NCI-H2196 (cell line): ENCODE data around the gene CTPS2.
"Not testable (repeated sequence)": the region's sequence is repeated elsewhere in the genome, so short reads cannot be mapped to it uniquely, and the experiment has no call there.

Experiments used
- DNase-seq: peaks from one replicate; lab custom pipeline; 2025; ENCODE audit not compliant: unreplicated experiment; lab: John Stamatoyannopoulos, UW

The CTPS2 gene

DNA sequence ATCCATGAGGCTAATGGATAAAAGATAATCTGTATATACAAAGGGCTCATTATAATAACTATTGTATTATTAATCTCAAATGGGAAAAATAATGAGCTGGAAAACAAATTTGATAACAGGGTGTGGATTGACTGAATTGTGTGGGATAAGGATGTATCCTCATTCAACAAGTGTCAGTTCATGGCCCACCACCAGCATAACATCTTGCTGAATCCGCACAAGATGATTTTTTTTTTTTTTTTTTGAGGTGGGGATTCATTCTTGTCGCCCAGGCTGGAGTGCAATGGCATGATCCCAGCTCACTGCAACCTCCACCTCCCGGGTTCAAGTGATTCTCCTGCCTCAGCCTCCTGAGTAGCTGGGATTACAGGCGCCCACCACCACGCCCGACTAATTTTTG lies 3.2 kb upstream of the CTPS2 start:
- not testable (repeated sequence) for DNase-seq

DNA sequence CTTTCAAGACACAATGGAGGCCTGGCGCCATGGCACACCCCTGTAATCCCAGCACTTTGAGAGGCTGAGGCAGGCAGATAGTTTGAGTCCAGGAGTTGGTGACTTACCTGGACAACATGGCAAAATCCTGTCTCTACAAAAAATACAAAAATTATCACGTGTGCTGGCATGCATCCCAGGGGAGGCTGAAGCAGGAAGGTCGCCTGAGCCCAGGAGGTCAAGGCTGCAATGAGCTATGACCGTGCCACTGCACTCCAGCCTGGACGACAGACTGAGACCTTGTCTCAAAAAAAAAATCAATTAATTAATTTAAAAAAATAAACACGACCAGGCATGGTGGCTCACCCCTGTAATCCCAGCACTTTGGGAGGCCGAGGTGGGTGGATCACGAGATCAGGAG lies 2.0 kb upstream of the CTPS2 start:
- DNase-seq: no peak

DNA sequence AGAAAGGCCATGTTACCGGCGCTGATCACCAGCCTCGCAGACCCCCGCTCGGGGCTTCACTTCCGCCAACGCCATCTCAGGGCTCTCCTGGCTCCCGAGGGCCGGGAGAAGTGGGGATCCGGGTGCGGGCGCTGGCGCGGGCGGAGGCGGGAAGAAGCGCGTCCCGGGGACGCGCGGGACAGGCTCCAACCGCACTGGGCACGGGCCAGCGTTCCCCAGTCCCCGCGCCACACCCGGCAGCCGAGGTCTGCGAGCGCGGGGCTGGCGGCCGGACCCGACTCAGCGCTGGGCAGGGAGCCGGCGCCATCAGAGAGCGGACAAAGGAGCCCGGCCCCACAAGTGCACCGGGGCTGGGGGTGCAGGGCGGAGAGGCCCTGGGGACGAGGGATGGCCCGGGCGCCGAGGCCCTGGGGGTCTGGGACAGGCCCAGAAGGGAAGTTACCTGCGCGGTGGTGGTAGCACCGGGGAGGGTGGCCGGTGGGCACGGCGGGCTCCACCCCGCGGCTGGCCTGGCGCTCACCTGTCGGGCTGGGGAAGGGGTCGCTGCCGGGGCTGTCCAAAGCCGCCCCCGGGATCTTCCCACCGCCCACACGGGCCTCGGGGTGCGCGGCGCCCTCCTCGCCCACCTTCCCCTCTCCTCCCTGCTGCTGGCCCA lies 449 bp downstream of the CTPS2 start:
- no peak for DNase-seq

DNA sequence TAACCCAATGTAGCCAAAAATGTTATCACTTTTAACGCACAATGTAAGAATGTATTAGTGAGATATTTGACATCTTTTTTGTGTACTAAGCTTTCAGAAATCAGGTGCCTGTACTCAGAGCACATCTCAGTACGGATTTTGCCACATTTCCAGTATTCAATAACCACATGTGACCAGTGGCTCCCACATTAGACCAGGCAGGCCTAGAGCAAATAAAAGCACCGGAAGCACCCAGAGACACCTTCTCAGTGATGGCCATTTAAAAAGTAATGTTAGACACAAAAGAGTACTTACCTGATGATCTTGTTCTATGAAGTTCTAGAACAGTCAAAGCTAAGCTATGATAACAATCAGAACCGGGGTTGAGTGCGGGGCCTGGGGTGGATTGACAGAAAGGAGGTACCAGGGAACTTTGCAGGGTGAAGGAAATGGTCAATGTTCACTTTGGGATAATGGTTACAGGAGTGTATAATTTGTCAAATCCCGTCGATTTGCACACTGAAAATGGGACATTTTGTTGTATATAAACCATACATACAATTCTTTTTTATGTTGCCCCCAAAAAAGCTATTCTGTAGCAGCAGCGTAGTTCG lies 1.2 kb downstream of the CTPS2 start:
- no peak for DNase-seq

DNA sequence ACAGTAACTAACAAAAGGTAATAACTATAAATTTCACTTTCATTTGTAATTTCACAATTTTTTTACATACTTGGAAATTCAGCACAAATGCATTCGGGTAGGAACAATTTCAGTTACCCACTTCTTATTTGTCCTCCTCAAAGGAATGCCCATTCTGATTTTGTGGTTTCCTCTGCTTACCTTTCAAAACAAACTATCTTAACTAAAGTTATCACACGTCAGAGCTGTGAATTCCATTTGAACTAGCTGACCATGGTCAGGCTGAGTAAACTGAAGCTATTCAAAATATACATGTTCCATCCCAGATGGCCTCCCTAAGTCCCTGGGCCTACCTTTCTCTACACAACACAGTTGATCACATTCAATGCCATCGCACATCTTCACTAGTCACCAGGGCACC lies 4.5 kb downstream of the CTPS2 start:
- DNase-seq: no peak

DNA sequence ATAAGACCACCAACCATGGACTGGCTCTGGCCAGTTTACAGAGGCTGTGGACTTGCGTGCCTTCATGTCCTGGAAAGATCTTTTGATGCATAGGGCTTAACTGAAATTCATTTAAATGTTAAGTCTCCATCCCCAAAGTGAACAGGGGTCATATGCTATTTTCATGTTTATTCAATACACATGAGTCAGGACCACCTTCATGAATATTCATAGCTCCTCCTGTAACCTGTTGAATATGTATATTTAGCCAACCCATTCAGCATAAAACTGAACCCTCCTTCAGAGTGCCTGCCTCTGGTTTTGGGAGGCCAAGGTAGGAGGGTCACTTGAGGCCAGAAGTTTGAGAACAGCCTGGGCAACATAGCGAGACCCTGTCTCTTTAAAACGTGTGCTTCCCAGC lies 7.1 kb downstream of the CTPS2 start:
- DNase-seq: no peak

DNA sequence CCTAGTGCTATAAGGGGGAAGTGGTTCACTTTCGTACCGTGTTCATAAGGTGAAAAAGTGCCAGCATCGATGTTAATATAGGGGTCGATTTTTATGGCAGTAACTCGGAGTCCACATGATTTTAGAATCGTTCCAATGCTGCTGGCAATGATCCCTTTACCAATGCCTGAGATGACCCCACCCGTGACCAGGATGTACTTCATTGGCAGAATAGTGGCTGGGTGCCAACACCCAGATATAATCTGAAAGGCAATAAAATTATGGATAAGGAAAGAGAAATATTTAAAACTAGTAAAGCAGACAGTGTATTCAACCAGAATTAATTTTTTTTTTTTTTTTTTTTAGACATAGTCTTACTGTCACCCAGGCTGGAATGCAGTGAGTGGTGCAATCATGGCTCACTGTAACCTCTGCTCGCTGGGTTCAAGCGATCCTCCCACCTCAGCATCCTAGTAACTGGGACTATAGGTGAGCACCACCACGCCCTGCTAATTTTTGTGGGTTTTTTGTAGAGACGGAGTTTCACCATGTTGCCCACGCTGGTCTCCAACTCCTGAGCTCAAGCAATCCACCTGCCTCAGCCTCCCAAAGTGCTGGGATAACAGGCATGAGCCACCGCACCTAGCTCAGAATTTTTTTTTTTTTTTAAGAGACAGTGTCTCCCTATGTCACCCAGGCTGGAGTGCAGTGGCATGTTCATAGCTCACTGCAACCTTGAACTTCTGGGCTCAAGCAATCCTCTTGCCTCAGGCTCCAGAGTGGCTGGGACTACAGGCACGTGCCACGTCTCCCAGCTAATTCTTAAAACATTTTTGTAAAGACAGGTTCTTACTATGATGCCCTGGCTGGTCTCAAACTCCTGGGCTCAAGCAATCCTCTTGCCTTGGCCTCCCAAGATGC lies 9.5 kb downstream of the CTPS2 start:
- DNase-seq: no peak

DNA sequence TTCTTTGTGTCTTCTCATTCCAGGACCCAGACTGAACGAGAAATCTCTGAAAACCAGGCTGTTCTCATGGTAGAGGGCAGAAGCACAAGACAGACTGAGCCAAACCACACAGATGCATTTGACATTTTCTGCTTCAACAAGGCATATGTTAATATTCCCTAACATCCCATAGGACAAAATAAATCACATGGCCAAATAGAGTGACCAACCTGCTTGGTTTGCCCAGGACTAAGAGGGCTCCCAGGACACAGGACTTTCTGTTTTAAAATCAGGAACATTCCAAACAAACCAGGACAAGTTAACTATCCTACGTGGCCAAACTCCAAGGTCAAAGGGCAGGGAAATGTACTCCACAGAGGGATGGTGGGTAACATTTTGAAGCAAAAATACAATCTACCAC lies 11.7 kb downstream of the CTPS2 start:
- DNase-seq: no peak

DNA sequence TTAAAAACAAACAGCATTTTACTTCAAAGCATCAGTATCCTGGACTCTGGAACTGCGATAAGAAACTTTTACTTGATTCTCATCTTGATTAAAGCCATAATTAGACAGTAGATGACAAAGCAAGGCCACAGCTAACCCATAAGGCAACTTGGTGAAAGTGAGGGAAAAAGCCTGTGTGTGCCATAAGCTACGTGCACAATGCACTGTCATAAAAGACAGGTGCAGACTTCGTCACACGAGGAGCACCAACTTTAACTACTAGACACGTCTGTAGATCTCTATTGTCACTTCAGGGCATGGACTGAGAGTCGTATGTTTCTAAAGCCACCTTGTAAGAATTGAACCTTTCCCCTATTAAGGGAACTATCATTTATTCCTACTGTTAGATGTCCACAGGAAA lies 13.1 kb downstream of the CTPS2 start:
- DNase-seq: no peak

DNA sequence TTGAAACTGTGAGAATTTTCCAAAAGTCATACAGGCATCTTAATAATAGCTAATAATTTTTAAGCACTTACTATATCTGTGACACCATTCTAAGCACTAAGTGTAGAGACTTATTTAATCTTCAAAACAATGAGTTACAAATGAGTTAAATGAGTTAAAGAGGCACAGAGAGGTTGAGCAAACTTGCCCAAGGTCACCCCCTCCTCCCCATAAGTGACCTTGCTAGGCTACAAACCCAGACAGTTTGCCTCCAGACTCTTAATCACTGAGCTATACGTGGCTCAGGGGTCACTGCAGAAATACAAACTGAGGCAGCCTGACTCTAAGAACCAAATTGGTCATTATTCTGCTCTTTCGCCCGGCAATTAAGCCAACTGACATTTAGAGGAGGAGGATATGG lies 15.5 kb downstream of the CTPS2 start:
- no peak for DNase-seq

DNA sequence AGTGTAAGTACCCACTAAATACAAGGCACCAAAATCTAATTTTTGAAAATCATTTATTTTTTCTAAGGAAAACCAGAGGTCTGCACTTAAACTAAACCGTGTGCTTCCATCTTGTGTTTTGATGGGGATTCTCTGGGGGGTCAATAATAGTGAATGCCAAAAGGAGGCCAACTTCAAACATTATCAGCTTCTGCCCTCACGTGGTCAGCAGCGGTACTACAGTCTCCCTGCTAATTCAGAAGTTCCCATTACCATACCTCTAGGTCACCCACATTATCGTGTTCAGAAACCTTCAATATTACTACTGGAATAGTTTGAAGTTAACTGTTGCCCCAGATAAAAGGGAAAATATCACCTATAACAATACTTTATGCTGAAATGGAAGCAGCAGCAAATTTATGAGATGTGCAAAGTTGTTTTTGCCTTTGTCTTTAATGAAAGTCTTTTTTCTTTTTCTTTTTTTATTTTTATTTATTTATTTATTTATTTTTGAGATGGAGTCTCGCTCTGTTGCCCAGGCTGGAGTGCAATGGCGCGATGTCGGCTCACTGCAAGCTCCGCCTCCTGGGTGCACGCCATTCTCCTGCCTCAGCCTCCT lies 17.3 kb downstream of the CTPS2 start:
- DNase-seq: peak; percentile 43

DNA sequence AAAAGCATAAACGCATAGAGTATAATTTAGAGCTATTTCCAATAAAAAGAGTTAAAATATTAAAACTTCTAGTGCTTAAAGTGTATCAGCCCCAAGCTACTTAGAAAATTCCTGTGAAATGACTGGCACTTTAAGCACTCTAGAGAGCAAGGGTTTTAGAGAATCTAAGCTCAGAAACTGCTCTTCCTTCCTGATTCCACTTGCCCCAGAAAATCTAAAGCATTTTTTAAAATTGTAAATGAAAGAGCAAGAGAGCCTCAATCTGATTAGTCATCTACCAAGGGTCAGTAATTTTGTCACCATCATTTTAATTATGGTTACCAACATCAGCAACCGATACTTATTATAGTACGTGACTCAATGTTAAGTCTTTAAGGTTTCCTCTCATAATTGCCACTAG lies 25.0 kb downstream of the CTPS2 start:
- DNase-seq: no peak

DNA sequence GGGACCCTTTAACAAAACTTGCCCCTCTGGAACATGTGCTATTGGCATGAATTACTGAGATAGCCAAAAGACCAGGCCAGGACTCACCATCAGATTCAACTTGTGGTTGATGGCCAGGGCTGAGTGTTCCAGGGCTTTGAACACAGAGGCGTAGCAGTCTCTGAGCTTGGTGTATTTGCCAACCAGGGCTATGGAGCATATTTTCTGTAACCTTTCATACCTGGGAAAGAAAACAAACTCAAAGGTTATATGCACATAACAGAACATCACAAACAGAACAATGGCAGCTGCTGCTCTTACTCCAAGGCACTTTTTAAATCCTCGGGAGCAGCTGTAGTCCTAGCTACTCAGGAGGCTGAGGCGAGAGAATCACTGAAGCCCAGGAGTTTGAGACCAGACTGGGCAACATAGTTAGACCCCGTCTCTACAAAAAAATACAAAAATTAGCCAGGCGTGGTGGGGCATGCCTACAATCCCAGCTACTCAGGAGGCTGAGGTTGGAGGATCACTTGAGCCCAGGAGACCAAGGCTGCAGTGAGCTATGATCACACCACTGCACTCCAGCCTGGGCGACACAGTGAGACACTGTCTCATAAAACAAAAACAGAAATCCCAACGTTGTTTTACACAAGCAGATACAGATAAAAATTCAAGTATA lies 29.3 kb downstream of the CTPS2 start:
- no peak for DNase-seq

DNA sequence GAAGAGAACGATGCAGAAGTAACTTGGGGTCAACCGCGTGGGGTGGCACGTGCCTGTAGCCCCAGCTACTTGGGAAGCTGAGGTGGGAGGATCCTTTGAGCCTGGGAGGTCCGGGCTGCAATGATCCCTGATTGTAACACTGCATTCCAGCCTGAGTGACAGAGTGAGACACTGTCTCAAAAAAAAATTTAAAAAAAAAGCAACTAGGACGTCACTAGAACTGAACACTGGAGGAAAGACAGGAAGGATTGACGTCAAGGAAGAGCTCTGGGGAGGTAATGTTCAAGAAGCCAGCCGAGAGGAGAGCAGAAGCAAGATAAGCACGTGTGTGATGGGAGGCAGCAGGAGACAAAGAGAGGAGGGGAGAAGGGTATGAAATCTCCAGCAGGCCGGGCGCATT lies 33.8 kb downstream of the CTPS2 start:
- no peak for DNase-seq

DNA sequence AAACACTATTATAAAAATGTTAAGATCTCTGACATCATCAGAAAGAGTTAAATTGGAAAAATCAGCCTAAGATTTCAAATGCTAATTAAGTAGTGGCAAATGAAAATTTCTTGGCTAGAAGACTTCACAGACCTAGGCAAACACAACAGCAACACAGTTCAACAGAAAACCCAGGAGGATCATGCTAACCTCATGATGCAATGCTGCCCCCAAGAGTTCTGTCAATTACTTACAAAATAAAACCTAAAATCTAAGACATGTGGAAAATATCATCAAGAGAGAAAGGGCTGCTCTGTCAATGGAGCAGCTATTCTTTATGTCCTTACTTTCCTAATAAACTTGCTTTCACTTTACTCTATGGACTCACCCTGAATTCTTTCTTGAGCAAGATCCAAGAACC lies 41.5 kb downstream of the CTPS2 start:
- no peak for DNase-seq

DNA sequence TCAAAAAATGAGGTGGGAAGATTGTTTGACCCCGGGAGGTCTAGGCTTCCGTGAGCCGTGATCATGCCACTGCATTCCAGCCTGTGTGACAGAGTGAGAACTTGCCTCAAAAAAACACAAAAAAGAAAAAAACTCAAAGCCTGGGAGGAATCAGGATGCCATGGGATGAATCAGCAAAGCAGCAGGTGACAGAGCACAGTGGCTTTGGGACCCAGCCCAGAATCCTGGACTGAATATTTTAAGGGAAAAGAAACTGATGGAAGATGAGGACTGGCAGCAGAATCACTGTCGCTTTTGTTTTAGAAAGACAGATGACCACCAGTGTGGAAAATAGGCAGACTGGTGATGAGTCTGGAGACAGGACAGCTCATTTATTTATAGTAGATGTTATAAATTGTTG lies 45.9 kb downstream of the CTPS2 start:
- no peak for DNase-seq

DNA sequence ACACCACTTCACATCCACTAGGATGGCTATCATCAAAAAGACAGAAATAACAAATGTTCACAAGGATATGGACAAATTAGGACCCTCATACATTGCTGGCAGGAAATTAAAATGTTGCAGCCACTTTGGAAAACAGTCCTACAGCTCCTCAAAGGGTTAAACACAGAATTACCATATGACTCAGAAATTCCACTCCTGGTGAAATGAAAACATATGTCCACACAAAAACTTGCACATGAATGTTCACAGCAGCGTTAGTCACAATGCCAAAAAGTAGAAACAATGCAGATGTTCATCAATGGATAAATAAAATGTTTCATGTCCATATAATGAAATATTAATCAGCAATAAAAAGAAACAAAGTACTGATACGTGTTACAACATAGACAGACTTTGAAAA lies 47.4 kb downstream of the CTPS2 start:
- no peak for DNase-seq

DNA sequence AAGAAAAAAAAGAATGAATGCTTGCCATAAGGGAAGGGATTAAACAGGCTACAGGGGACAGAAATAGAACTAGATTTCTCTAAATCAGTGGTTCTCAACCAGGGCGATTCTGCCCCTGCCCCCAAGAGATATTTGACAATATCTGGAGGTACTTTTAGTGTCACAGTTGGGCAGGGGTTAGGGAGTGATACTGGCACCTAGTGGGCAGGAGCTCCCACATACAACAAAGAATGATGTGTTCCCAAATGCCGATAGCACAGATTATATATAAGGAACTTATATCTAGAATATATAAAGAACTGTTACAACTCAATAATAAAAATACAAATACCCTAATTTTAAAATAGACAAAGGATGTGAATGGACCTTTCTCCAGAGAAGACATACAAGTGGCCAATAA lies 47.8 kb downstream of the CTPS2 start:
- DNase-seq: no peak

DNA sequence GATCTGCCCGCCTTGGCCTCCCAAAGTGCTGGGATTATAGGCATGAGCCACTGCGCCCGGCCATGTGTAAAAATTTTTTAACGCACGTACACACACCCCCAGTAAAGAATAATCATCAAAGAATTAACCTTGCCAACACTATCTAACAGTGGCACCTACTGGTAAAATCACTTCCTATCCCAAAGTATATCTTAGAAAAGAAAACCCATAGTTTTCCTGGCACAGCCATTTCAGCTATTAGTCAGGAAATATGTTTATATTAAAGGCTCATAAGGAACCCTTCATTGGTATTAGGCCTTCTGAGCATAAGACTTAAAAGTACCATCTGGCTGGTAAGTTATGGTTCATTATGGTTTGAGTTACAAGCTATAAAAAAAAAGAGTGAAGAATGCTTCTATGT lies 48.4 kb downstream of the CTPS2 start:
- no peak for DNase-seq

DNA sequence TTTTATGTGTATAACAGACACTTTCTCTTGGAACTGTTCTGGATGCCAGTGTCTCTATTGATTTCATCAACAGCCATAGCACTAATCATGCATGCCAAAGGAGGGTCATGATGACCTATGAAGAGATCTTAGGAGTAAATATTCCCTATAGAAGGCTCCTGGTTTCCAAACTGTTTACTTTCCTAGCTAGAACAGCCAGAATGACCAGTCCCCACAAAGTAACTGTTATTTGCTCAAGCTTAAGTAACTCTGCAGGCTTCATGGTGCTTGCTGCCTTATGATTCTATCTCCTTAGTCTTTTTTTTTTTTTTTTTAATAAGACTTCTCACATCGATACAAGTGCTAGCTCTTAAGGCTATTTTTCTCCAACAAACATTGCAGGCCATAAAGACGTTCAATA lies 50.1 kb downstream of the CTPS2 start:
- DNase-seq: no peak

DNA sequence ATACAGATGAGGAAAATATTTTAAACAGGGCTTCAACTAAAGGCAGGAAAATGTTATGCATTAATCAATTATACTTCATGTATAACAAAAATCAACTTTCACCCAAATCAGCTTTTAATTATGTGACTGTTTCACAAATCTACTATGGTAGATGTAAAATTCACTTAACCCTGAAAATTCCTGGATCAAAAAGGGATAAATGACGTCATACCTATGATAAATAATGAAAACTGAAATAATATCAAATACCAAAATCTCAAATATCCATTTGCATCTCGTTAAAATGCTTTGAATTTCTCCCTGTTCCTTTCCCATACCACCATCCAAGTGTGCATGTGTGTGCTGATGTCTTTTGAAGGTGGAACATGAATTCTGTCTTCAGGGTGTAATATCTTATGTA lies 51.0 kb downstream of the CTPS2 start:
- DNase-seq: no peak
